H1 (cell line): Measurements from ENCODE around the gene SLC27A2. TPM values are rescaled to one million over a fixed set of nuclear protein-coding genes. Genes with fewer than 3 reads are reported as not detected.

ENCODE experiments used
- MAFK ChIP-seq: IDR thresholded peaks from 2 replicates; pipeline ENCODE4 v1.6.1; 2012; ENCODE audit warnings: low read depth, mild to moderate bottlenecking, improper control_type of control experiment, low read length
- SIN3A ChIP-seq, 2 experiments: IDR thresholded peaks in 1 of 2; conservative IDR thresholded peaks in 1 of 2; 2 replicates each; pipeline ENCODE4 v1.6.1; 2011 to 2012; ENCODE audit warnings: low read length in 2 of 2, improper control_type of control experiment in 1 of 2, low read depth in 1 of 2, mild to moderate bottlenecking in 1 of 2
- TEAD4 ChIP-seq: IDR thresholded peaks from 2 replicates; pipeline ENCODE4 v1.6.1; 2012; ENCODE audit warnings: low read depth, low read length, inconsistent platforms, mixed read lengths
- polyA plus RNA-seq, 7 experiments: library from polyadenylated mRNA; depleted of rRNA in 3 of 7; stranded (reverse) in 5 of 7; unstranded in 2 of 7; fragments of >200 nt in 5 of 7; fragments of 200-250 nt in 2 of 7; gene quantifications; 1 replicate in 5 of 7; 2 replicates in 1 of 7; 4 replicates in 1 of 7; pipeline versions ENCODE4 v1.2.1 to v1.2.3, GENCODE V29; 2011 to 2013; ENCODE audit warnings: missing spikeins in 2 of 7, mixed read lengths in 2 of 7
- total RNA-seq: library from RNA; stranded (reverse); fragmentation: NEBNext Ultra II Directional; extraction: Animal tissue kit (Norgen Biotek cat#: 25700); gene quantifications from 2 replicates; pipeline ENCODE4 v1.2.1, GENCODE V29; 2021

Gene SLC27A2
- total and polyA plus RNA-seq, 2 of the 8 experiments (the other 6 are each of a cell fraction or from before 2014, with no cell fraction given): 5.6 to 5.8 TPM

DNA sequence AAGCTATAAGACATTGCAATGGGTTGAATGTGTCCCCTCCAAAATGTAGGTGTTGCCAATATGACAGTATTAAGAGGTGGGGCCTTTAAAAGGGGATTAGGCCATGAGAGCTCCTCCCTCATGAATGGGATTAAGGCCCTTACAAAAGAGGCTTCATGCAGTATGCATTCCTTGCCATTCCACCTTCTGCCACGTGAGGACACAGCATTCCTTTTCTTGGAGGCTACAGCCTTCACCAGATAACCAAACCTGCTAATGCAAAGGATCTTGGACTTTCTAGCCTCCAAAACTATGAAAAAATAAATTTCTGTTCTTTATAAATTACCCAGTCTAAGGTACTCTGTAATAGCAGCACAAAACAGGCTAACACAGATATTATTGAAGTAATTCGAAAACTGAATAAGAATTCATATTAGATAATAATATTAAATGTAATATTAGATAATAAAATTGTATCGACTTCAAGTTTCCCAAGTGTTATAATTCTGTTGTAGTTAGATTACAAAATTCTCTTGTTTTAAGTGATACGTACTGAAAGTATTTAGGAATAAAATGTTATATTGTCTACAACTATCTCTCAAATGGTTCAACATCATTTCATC lies 33.5 kb upstream of the SLC27A2 start (continued):
- TF ChIP-seq SIN3A (conservative IDR thresholded peaks at IDR 0.05 in 1 of 2, IDR thresholded peaks at IDR 0.05 in 1 of 2; ENCODE audit: low read depth in 1 of 2, low read length in 2 of 2) (0 out of 4 replicates have a peak, but pooled peaks of 1 of the 2 experiments have one; percentile 31), TEAD4 (peak; percentile 89), MAFK (no peak)
